ENCODE measurements around the gene PRKCA.

Gene PRKCA

DNA sequence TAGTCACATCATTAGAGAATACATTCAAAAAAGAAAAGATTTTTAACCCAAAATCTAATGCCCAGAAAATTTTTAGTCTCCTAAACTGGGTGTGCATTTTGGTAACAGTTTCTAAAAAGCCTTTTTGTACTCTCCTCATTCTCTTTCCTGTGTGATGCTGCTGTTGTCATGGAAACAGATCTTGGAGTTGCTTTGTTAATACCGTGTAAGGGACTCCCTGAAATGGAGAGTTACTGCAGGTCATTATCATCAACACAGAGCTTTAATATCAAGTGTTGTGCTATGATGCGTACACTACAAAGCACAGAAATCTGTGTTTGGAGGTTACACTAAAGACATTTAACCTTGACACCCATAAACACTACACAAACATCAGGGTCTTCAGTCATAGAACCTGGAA, 216.3 kb downstream of the PRKCA start:
- DNase-seq (ENCODE audit: low read depth): no peak

DNA sequence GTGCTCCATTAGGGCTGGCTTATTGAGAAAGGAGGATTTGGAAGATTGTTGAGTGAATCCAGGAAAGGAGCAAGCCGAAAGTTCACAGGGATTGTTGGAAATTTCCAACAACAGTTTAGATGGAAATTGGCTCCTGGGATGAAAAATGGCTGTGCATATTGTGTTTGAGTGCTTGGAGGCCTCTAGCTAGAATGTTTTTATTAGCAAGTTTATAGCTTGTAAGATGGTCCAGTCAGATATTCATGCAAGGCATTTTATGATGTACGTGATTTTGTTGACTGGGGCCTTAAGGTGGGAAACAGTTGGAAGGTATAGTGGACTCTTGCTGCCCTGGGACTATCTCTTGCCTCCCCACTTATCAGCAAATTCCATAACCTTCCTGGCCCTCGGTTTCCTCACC, 216.7 kb downstream of the PRKCA start:
- no peak for DNase-seq (ENCODE audit: low read depth)

DNA sequence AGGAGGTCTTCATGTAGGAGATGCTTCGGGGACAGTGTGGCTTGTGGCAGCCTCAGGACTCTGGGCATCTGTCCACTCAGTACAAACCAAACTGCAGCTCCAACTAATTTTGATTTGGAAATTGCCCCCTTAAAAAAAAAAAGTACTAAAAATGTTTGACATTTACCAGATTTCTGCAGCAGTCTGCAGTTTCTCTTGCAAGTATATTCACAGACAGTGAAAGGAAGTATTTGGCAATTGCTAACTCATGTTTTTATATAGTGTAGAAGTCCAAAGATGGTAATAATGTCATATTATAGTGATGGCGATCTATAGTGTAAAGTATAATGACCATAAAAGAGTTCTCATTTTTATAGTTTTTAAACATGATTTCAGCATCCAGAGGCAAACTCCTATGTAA, 218.6 kb downstream of the PRKCA start:
- no peak for DNase-seq (ENCODE audit: low read depth)

DNA sequence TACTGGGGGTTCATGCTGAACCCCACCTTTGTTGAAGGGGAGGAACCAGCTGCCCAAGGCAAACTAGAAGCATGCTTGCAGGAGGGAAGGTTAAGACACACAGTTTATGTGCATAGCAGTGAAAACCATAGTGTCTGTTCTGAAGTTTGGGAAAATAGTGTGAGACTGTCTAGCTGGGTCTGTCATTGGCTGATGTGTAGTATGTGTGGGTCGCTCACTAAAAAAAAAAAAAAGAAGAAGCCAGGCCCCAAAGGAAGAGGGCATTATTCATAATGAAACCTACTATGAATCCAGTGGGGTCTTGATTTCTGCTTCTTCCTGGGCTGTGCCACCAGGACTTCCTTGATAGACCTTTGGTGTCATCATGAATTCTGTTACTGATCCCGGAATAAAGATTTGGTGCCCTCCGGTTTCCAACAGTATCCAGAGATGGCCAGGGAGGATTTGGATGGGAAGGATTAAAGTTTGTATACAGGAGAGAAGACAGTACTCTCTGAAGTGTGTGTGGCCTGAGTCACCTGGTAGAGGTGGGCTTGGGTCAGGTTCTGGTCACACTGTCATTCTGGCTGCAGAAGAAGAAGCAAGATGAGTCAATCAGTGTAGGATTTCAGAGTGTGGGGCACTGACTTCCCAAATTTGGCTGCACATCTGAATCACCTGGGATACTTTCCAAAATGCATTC, 220.3 kb downstream of the PRKCA start:
- DNase-seq (ENCODE audit: low read depth): no peak

DNA sequence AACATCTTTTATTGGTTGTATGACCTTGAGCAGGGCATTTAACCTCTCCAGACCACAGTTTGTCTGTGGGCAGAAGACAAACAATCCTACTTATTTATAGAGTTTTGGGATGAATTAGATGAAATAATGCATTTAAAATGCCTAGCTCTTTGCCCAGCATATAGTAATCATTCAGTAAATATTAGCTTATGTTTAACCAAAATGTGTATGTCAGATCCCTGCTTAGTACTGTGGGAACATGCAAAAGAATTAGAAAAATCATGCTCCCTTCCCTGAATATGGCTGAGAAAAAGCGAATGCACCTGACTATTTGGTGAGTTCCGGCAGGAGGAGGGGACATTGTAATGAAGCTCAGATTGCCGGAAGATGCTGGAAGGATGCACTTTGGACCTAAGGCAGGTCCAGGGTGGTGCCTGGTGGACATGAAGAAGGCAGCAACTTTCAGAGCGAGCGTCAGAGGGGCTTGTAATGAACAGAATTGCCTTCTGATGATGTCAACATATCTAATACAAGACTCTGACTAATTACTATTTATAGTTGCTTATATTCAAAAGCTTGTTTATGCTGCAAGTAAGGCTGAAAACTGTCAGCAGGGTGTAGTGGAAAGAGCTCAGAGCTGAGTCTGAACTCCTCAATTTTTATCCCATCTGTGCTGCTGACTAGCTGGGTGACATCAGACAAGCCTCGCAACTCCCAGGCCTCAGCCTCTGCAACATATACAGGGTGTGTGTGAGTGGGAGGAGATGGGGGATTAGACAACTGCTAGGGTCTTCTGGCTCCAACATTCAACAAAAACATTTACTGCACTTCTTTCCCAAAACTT, 221.2 kb downstream of the PRKCA start:
- DNase-seq (ENCODE audit: low read depth): no peak

DNA sequence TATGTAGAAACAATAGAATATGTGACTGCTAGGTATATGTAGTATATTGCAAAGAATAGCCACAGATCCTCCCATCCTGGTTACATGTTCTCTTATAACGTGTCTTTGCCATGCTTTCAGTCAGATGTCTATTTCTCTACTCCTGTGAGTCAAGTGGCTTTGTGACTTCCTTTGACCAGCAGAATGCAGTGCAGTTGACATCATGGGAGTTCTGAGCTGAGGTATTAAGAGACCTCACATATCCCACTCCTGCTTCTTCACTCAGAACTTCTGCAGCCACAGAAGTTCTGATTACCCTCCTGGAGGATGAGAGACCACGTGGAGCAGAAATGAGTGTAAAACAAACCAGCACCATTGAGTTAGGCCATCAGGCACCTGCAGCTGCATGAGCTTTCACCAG, 222.5 kb downstream of the PRKCA start:
- DNase-seq (ENCODE audit: low read depth): no peak

DNA sequence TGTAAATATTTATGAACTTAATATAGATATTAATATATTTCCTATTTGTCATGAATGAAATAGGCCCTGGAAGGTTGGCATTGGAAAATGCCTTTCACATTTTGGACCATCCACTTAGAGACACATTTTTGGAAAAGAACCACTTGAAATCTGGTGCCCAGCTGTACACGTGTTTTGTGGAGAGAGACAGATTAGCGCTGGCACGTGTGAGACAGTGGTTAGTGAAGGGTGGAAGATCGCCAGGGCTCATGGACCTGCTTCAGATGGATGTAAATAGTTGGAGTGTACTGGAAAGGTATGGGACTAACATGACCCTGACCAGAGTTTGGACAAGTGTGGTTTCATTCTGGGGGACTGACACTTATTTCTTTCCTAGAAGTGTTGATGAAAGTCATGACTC, 222.9 kb downstream of the PRKCA start:
- no peak for DNase-seq (ENCODE audit: low read depth)

DNA sequence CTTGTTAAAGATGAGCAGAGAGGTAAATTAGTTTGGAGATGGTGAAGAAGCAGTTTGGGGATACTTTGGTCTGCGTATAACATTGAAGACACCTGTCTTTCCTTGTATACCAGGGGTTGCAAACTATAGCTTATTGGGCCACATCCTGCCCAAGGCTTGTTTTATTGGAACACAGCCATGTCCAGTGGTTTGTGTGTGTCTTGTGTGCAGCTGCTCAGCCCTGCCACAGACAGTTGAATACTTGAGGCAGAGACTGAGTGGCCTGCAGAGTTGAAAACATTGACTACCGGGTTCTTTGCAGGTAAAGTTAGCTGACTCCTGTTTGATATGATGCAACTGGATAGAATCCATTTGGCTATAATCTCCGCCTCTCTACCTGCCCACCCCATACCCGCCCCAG, 224.4 kb downstream of the PRKCA start:
- no peak for DNase-seq (ENCODE audit: low read depth)

DNA sequence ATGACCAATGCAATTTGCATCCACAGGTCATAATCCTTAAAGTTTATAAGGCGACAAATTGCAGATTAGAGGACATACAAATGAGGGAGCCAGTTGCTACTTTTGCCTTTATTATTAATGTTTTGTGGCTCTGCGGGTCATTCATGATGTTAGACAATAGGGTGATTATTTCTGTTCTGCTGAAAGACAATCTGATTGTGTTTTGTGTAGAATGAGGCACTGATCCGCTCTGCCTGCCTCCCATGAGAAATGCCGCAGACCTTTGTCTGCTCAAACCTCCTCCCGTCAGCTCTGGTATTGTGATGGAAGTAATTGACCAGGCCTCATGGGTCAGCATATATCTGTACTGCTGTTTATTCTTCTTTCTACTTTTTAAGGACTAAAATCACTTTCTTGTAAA, 224.9 kb downstream of the PRKCA start:
- DNase-seq (ENCODE audit: low read depth): no peak

DNA sequence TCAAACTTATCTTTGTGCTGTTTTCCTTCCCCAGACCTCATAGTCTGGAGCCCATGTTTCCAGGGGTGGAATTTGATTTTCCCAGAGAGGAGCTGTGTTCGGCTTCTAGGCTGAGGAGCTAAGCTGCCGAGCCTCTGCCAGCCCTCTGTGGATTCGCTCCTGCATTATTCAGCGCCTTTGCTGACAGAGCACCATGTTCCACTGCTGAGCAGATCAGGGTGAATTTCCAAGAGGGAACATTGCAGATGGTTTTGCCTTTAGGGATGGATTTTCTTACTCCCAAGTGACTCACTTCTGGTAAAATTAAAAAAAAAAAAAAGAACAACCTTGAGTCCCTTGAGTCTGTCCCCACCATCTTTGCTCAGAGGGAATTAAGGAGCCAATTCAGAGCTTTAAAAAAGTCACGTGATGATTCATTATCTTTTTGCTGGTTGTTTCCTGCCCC, 229.5 kb downstream of the PRKCA start:
- DNase-seq (ENCODE audit: low read depth): no peak

DNA sequence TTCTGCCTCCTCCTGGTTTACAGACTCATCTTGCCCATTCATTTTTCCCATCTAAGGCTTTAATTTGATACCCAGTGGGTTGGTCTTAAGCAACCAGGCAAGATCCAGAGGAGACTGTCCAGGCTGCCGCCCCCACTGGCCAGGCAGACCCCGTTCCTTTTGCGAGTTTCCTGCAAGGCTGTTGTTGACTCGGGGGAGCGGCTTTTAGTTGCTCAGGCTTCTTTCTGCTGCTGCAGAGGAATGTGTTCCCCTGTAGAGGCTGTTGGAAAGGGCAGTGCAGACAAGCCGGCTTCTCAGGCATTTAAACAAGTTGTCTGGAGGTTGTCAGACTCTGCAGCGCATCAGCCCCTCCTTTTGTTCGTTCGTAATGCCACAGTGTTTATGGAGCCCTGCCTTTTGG, 231.2 kb downstream of the PRKCA start:
- DNase-seq (ENCODE audit: low read depth): no peak

DNA sequence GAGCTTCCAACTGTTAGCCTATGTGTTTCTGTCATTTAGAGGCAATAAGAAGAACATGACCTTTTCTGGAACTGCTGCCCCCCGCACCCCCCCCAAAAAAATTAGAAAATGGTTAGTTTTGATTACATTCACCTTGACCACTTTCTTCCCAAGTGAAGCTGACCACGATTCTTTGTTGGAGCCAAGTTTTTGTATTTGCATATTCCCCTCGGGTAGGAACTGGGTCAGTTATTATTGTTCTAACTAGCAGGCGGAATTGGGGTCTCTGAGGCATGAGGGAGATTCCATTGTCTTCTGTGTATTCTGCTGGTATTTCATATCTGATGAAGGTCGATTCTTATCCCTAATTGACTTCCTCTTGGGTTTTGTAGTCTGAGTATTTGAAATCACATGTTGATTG, 231.6 kb downstream of the PRKCA start:
- DNase-seq (ENCODE audit: low read depth): no peak

DNA sequence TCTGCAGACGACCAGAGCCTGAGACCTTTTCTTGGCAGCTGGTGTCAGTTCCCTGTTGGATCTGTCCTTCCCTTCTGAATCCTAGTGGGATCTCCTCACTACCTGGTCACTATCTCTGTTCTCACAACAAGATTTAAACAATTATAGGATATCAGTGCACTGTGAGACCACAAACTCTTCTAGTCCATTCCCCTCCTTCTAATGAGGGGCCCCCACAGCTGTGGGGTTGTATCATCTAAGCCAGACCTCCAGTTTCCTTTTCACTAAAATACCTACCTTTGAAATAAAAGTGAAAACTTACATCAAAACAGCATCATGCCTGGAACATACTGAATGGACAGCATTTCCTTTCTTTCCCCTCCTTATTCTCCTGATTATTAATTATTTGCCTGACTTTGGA, 233.2 kb downstream of the PRKCA start:
- DNase-seq (ENCODE audit: low read depth): no peak

DNA sequence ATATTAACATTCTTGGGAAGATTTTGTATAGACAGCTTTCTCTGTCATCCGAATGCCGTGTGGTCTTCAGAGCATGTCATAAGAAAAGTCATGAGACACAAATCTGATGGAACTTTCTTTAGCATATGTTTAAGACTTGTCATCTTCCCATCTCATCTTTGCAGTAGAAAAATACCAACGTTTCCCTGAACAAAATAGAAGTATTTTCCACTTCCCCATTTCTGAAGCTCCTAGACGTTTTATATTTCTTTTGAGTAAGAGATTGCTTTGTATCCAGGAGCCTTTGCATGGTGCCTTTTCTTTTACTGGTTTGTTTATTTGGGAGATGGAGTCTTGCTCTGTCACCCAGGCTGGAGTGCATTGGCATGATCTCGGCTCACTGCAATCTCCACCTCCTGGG, 235.1 kb downstream of the PRKCA start:
- no peak for DNase-seq (ENCODE audit: low read depth)

DNA sequence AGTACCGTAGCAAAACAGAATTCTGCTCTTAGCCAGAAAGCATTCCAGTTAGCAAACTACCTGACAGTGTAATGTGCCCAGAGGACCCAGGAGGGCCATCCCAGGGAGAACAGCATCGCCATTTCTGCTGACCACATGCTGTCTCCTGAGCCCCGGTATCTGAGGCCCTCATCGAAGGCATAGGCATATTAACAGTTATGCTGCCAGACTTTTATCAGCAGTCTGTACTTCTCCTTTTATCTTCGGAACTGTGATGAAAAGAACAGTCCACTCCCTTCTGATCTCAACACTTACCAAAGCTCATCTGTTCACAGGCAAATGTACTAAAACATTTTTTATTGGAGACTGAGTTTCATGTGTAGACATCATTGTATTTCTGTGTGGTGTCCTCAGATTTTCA, 236.4 kb downstream of the PRKCA start:
- DNase-seq (ENCODE audit: low read depth): no peak

DNA sequence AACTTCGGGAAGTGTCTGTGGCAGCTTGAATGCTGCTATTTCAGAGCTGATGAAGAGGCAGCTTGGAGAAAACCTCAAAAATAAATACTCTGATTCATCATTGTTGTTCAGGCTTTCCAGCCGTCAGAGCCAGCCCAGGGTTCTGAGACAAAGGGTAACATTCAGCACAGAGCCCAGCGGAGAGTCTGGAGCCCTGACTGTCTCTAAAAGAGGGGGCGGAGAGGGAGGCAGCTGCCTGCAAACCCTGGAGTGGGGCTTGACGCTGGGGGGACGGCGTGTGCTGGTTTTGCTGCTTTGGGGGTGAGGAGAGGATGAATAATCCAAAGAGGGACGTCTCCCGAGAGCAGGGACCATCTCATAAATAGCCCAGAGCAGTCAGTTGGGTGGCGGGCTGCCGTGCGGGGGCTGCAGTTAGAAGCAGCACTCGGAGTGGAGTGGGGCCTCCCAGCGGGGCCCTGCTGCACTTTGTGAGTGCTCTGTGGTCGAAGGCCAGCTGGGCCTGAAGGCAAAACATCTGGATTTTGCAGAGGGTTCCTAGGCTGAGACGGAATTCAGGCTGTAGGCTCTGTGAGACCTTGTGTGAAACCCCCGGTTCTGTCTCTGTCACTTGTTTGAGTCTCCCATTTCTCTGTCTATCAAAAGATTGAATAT, 237.8 kb downstream of the PRKCA start:
- DNase-seq (ENCODE audit: low read depth): no peak

DNA sequence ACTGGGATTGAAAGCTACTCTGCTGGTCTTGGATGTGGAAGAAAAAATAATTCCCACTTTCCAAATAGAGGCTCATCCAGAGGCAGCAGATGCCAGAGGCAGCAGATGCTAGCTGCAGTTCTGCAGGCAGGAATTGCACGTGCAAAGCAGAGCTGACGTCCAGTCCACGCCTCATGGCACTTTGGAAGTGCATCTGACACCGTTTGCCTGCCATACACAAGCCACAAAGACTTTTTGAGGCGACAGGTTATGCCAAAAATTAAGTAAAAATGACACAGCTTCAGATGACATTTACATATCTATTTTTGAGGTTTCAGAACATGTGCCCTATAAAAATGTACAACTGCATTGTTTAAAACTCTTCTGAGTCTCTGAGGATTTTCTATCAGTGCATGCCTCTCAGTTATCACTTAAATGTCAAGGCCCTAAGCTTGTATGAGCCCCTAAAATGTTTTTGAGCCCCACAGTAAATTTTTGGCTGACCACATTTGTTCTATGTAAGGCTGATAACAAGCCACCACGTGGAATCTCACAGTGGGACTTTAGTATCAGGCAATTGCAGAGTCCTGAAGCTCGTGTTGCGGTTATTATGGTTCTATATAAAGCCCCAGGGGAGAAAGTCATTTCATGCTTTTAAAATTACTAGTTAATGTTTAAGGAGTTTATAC, 239.2 kb downstream of the PRKCA start:
- no peak for DNase-seq (ENCODE audit: low read depth)

DNA sequence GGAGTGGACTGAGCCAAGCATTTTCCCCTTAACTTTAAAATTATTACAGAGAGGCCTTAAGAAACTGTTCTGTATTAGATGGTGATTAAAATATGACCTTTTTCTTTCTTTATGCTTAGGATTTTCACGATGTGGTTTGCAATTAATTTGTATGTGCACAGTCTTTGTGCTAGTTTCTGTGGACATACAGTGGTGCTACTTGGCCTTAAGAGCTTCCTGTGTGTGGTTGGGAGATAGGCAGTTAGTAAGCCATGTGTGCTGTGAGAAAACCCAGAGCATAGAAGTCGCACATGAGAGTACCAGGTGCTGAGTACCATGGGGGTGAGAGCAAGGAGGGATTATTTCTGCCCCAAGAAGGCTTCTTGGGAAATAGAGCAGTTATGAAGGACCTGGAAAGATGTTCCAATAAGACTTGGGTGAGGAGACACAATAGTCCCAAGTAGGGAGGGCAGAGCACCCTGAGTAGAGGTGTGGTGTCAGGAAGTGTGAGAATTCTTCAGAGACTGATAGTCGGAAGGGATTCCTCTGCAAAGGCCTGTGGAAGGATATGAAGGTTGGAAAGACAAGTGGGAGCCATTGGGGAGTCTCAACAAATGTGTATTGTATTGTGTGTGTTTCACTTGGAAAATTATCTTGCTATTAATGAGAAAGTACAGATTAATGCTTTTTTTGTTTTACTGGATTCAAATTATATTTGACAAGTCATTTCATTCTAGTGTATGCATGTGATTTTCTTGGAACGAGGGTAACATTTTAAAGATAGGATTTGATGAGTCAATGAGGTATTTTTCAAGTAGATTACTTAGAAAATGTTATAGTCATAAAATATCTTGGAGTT, 239.9 kb downstream of the PRKCA start:
- DNase-seq (ENCODE audit: low read depth): no peak

DNA sequence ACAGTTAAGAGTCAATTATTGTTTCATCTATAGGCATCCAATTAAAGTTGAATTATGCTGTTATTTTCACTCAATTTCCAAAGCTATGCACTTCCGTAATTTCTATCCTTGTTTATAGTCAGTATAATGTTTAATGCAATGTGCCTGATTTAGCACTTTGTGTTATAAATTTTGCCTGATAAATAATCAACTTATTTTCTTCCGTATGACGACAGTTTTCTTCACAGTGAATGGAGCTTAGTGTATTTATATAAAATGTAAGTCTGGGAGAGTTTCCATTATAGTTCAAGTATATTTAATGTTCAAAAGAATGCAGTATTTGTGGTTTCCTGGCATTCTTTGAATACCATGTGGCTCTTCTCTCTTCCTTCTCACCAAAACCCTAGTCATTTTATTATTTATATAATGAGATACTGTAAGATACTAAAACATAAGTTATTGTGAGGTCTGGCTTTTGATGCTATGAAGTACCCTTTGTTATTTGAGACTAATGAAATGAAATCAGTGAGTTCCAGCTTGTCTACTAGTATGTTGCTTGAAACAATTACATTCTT, 240.6 kb downstream of the PRKCA start:
- DNase-seq (ENCODE audit: low read depth): no peak

DNA sequence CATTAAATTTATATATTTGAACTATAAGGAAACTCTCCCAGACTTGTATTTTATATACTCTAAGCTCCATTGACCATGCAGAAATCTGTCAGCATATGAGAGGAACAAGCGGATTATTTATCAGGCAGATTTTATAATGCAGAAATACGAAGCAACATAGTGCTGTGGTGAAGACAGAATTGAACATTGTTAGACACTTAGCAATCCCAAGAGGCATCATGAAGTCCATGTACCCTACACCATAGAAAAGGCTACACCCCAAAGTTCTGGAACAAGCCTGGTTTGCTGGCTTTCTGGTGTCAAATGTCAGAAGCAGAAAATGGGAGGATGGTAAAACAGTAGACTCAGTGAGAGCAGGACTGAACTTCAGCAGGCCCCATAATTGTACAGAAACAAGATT, 241.1 kb downstream of the PRKCA start:
- no peak for DNase-seq (ENCODE audit: low read depth)

DNA sequence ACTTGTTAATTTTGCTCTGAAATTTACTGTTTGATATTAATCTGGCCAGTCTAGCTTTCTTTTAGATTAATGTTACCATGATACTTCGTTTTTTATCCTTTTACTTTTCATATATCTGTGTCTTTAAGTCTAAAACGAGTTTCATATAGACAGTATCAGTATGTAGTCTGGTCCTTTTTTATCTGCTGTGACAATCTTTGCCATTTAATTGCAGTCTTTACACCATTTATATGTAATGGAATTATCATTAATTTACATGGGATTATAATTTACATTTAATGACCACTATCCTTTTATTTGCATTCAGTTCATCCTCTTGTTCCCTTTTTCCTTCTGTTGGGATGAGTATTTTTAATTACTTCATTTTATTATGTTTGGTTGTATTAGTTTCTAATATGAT, 243.5 kb downstream of the PRKCA start:
- no peak for DNase-seq (ENCODE audit: low read depth)
